ENCODE results near the gene PRR33. TPM values are rescaled to one million over a fixed set of nuclear protein-coding genes. Genes with fewer than 3 reads are reported as not detected.
"Not testable (repeated sequence)": the region's sequence is repeated elsewhere in the genome, so short reads cannot be mapped to it uniquely, and the experiment has no call there.

PRR33 gene
- total RNA-seq, 4 donors from 2014 or later: not detected

DNA sequence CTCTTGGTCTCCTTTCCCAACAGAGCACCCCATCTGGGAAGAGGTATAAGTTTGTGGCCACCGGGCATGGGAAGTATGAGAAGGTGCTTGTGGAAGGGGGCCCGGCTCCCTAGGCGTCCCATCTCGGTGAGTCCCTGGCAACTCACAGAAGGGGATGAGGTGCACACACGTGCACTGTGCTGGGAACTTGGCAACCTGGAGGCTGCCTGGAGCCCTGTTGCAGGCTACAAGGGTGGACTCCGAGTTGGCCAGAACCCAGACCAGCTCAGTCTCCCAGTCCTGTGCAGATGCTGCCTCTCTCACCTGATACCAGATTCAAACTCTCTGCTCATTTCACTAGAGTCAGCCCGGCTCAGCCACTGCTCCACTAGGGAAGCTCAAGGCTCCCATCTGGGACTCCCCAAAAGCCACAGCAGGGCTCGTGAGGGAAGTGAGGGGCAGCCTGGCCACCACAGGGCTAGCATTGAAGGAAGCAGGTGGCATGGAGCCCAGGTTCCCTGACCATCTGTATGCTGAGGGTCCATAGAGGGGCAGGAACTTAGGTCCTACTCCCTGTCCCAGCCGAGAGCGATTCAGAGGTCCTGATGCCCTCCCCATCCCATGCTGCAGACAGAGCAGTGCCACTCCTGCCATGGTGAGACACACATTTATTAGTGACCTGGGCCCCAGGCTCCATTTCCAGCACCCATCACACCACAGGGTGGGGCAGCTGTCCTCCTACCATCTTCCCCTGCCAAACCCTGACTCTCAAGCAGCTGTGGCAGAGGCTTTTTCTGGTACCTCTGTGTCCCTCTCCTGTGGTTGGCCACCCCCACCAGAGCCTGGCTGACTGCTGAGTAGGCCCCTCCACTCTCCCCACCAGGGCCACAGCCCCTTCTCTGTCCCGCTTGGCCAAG is 4.0 kb downstream of the PRR33 start:
- no peak for DNase-seq (ENCODE audit: low spot score in 2 of 2)
- H3K9me3 ChIP-seq: no peaks in the 10 kb centered on the region
- H3K4me3 ChIP-seq: no peak overlapping the region
- no peaks in the 10 kb centered on the region for H3K27me3 ChIP-seq
- peak overlapping the region in 2 of 4 donors; percentile 13 to 24 for H3K27ac ChIP-seq
- TF ChIP-seq, protein P1, sequence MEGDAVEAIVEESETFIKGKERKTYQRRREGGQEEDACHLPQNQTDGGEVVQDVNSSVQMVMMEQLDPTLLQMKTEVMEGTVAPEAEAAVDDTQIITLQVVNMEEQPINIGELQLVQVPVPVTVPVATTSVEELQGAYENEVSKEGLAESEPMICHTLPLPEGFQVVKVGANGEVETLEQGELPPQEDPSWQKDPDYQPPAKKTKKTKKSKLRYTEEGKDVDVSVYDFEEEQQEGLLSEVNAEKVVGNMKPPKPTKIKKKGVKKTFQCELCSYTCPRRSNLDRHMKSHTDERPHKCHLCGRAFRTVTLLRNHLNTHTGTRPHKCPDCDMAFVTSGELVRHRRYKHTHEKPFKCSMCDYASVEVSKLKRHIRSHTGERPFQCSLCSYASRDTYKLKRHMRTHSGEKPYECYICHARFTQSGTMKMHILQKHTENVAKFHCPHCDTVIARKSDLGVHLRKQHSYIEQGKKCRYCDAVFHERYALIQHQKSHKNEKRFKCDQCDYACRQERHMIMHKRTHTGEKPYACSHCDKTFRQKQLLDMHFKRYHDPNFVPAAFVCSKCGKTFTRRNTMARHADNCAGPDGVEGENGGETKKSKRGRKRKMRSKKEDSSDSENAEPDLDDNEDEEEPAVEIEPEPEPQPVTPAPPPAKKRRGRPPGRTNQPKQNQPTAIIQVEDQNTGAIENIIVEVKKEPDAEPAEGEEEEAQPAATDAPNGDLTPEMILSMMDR (IDR thresholded peaks at IDR 0.05): no peak
- TF ChIP-seq EP300 (IDR thresholded peaks at IDR 0.05) (no peak), POLR2A (IDR thresholded peaks at IDR 0.05) (no peak)
- peaks cover 0 to 43% (median 0%) of the 10 kb centered on the region in 3 donors for H3K36me3 ChIP-seq
- 89 to 91% methylated on average over 9 to 11 of the region's 11 CpGs for WGBS, 2 donors
- peaks cover 0 to 13% (median 0%) of the 10 kb centered on the region in 4 donors for H3K4me1 ChIP-seq

DNA sequence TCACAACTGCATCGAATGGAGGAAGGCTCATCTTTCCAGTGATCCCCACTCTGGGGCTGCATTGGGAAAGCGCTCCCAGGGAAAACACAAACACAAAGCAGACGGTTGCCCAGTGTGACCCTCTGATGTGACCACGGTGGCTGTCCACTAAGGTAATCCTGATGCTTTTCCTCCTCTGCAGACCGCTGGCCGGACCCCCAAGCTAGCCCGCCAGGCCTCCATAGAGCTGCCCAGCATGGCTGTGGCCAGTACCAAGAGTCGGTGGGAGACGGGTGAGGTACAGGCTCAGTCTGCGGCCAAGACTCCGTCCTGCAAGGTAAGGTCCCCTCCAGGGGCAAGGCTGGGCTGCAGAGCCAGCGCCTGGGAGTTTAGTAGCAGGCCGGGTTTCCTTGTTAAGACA is 5.1 kb downstream of the PRR33 start:
- not testable (repeated sequence) for H3K9me3 ChIP-seq; DNase-seq (ENCODE audit: low spot score in 2 of 2); H3K4me3 ChIP-seq; H3K27me3 ChIP-seq; H3K27ac ChIP-seq
- WGBS, 2 donors: 88% methylated on average over 8 to 13 of the region's 13 CpGs
- Histone ChIP-seq H3K4me1 (peaks cover 0 to 21% (median 9%) of the 10 kb centered on the region in 4 donors), H3K36me3 (peaks cover 0 to 43% (median 0%) of the 10 kb centered on the region in 3 donors)

DNA sequence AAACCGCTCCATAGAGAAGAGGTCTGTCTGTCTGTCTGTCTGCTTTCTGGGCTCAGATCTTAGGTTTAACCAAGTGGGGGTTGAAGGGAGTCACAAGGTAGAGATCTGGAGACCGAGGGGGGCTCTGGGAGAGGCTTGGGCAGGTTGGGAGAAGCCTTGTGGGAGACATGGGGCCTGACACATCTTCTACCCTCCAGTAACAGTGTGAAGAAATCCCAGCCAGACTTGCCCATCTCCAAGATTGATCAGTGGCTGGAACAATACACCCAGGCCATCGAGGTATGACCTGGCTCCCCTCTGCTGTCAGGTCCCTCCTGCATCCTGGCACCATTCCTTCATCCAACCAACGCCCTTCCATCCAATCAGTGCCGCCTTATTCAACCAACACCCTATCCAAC is 7.4 kb downstream of the PRR33 start:
- peaks cover 0 to 37% (median 24%) of the 10 kb centered on the region in 4 donors for H3K4me1 ChIP-seq
- WGBS, 2 donors: 91 to 92% methylated on average over 5 of the region's 5 CpGs
- TF ChIP-seq, protein P1 (IDR thresholded peaks at IDR 0.05): no peak
- no peak for TF ChIP-seq EP300 (IDR thresholded peaks at IDR 0.05)
- TF ChIP-seq POLR2A (IDR thresholded peaks at IDR 0.05): no peak

DNA sequence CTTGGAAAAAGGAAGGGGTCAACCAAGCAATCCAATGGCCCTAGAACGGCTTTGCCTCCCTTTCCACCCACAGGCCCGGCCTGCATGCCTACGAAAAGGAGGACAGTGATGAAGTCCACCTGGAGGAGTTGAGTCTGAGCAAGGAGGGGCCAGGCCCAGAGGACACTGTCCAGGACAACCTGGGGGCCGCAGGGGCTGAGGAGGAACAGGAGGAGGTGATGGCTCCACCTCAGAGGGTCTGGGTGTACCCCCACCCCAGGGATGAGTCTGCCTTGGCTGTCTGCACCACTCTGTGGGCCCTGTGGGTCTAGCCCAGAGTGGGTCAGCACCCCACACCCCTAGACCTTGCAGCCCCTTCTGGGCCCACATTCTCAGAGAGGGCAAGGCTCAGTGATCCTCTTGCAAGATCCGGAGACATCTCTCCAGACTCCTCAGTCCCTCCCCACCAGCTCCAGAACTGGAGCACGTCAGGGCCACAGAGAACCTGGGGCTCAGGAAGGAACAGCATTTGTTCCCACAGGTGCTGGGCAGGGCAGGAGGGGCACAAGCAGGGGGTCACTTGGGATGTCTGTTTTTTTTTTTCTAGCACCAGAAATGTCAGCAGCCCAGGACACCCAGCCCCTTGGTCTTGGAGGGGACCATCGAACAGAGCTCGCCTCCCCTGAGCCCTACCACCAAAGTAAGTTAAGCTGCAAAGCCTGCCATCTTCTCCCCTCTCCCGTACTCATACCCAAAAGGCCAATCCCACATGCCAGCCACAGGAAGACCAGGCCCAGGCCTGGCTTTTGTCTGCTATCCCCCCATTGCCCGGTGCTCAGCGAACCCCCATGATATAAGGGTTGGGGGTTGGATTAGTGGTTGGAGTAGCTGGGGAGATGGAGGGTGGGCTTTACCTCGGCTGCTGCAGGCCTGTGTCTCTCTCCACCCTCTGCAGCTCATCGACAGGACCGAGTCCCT is 8.1 kb downstream of the PRR33 start:
- Histone ChIP-seq H3K9me3 (no peaks in the 10 kb centered on the region), H3K36me3 (peaks cover 0 to 43% (median 0%) of the 10 kb centered on the region in 3 donors), H3K27me3 (no peaks in the 10 kb centered on the region), H3K4me3 (no peak overlapping the region), H3K27ac (peak overlapping the region in 1 of 4 donors; percentile 24), H3K4me1 (peaks cover 0 to 38% (median 24%) of the 10 kb centered on the region in 4 donors)
- no peak for TF ChIP-seq POLR2A (IDR thresholded peaks at IDR 0.05)
- TF ChIP-seq, protein P1 (IDR thresholded peaks at IDR 0.05): no peak
- no peak for TF ChIP-seq EP300 (IDR thresholded peaks at IDR 0.05)
- WGBS, 2 donors: 91 to 93% methylated on average over 14 of the region's 14 CpGs
- DNase-seq (ENCODE audit: low spot score in 2 of 2): no peak

More for the DNA sequence above, 7.4 kb downstream of the PRR33 start:
- no peak for DNase-seq (ENCODE audit: low spot score in 2 of 2)
- Histone ChIP-seq H3K9me3 (no peaks in the 10 kb centered on the region), H3K36me3 (peaks cover 0 to 43% (median 0%) of the 10 kb centered on the region in 3 donors), H3K4me3 (no peak overlapping the region), H3K27me3 (no peaks in the 10 kb centered on the region), H3K27ac (no peak overlapping the region)
